HEK293 (cell line): ENCODE data around the gene PARP8.
"Not testable (repeated sequence)": the region's sequence is repeated elsewhere in the genome, so short reads cannot be mapped to it uniquely, and the experiment has no call there.

Experiments used
- CTCF ChIA-PET: fragments of 350-600 bp; formaldehyde crosslinking; extraction: SDS; loops from one replicate; lab custom pipeline; 2021; ENCODE audit warnings: antibody characterized with exemption; lab: Yijun Ruan, JAX
- POLR2A ChIA-PET: fragments of 300-600 bp; formaldehyde crosslinking; extraction: SDS; loops from one replicate; lab custom pipeline; 2020; ENCODE audit warnings: antibody characterized with exemption, inconsistent platforms; lab: Yijun Ruan, JAX
- H3K27ac ChIP-seq: fragments of 200-500 bp; sonication (Bioruptor generic); 2 replicates; pipeline ENCODE4 v1.5.1; 2014; ENCODE audit warnings: low read depth, low read length, control low read depth, inconsistent platforms; ENCODE audit errors: extremely low read depth
- H3K36me3 ChIP-seq, 2 experiments: fragments of 200-500 bp in 1 of 2; sonication (Bioruptor generic) in 1 of 2; 1 replicate in 1 of 2; 2 replicates in 1 of 2; pipeline ENCODE4 v1.5.1; 2014 to 2017; ENCODE audit warnings: inconsistent platforms in 2 of 2, low read length in 2 of 2; ENCODE audit not compliant: control insufficient read depth in 2 of 2, insufficient read depth in 1 of 2
- H3K4me1 ChIP-seq: fragments of 200-500 bp; sonication (Bioruptor generic); 2 replicates; pipeline ENCODE4 v1.5.1; 2014; ENCODE audit warnings: mild to moderate bottlenecking, low read length, inconsistent platforms; ENCODE audit not compliant: control insufficient read depth, insufficient read depth
- H3K4me3 ChIP-seq: 2 replicates; pipeline ENCODE4 v1.5.1; 2011; ENCODE audit warnings: low read depth, mild to moderate bottlenecking, control low read depth, low read length, moderate library complexity
- H3K9me3 ChIP-seq: fragments of 200-500 bp; sonication (Bioruptor generic); 2 replicates; pipeline ENCODE4 v1.5.1; 2014; ENCODE audit warnings: low read depth, low read length, inconsistent platforms; ENCODE audit not compliant: control insufficient read depth, insufficient read depth
- ELK4 ChIP-seq: IDR thresholded peaks from 2 replicates; pipeline ENCODE4 v1.6.1; 2011; ENCODE audit warnings: mild to moderate bottlenecking, low read depth, low read length, borderline replicate concordance
- FEZF1 ChIP-seq: fragments of 450-650 bp; formaldehyde crosslinking; IDR thresholded peaks from 2 replicates; pipeline ENCODE4 v1.5.1; 2016; ENCODE audit warnings: missing biosample characterization, missing genetic modification characterization
- HOXA7 ChIP-seq: sonication (generic); formaldehyde crosslinking; IDR thresholded peaks from 2 replicates; pipeline ENCODE4 v1.8.1; 2022; ENCODE audit warnings: missing genetic modification reagents, borderline replicate concordance
- HOXD13 ChIP-seq: sonication (generic); formaldehyde crosslinking; IDR thresholded peaks from 2 replicates; pipeline ENCODE4 v1.8.0; 2022; ENCODE audit warnings: missing genetic modification reagents, borderline replicate concordance
- INSM2 ChIP-seq: fragments of 450-650 bp; formaldehyde crosslinking; IDR thresholded peaks from 2 replicates; pipeline ENCODE4 v1.5.1; 2016; ENCODE audit warnings: missing biosample characterization, missing genetic modification characterization
- OVOL3 ChIP-seq: fragments of 450-650 bp; formaldehyde crosslinking; IDR thresholded peaks from 2 replicates; pipeline ENCODE4 v1.5.1; 2016; ENCODE audit warnings: missing biosample characterization, missing genetic modification characterization
- SETDB1 ChIP-seq: IDR thresholded peaks from one replicate; pipeline ENCODE4 v1.6.1; 2017; ENCODE audit warnings: mild to moderate bottlenecking, low read length, moderate library complexity, mixed read lengths; ENCODE audit not compliant: insufficient read length
- YY2 ChIP-seq: fragments of 450-650 bp; formaldehyde crosslinking; IDR thresholded peaks from 2 replicates; pipeline ENCODE4 v1.5.1; 2016; ENCODE audit warnings: missing biosample characterization, missing genetic modification characterization
- ZBTB21 ChIP-seq: fragments of 450-650 bp; formaldehyde crosslinking; IDR thresholded peaks from 2 replicates; pipeline ENCODE4 v1.5.1; 2017; ENCODE audit warnings: missing biosample characterization, missing genetic modification characterization
- ZBTB49 ChIP-seq: fragments of 450-650 bp; formaldehyde crosslinking; IDR thresholded peaks from 2 replicates; pipeline ENCODE4 v1.5.1; 2016; ENCODE audit warnings: missing biosample characterization, missing genetic modification characterization, low read depth
- ZNF140 ChIP-seq: fragments of 450-650 bp; formaldehyde crosslinking; IDR thresholded peaks from 2 replicates; pipeline ENCODE4 v1.5.1; 2016; ENCODE audit warnings: missing biosample characterization, missing genetic modification characterization
- ZNF157 ChIP-seq: fragments of 450-650 bp; formaldehyde crosslinking; IDR thresholded peaks from 2 replicates; pipeline ENCODE4 v1.5.1; 2016; ENCODE audit warnings: missing biosample characterization, missing genetic modification characterization
- ZNF24 ChIP-seq: fragments of 450-650 bp; formaldehyde crosslinking; IDR thresholded peaks from 2 replicates; pipeline ENCODE4 v1.5.1; 2016; ENCODE audit warnings: missing biosample characterization, missing genetic modification characterization
- ZNF391 ChIP-seq: fragments of 450-650 bp; formaldehyde crosslinking; IDR thresholded peaks from 2 replicates; pipeline ENCODE4 v1.5.1; 2016; ENCODE audit warnings: low read depth, missing biosample characterization, missing genetic modification characterization, borderline replicate concordance
- ZNF398 ChIP-seq: fragments of 450-650 bp; formaldehyde crosslinking; IDR thresholded peaks from 2 replicates; pipeline ENCODE4 v1.5.1; 2017; ENCODE audit warnings: missing biosample characterization, missing genetic modification characterization
- ZNF416 ChIP-seq: fragments of 450-650 bp; formaldehyde crosslinking; IDR thresholded peaks from 2 replicates; pipeline ENCODE4 v1.5.1; 2016; ENCODE audit warnings: missing biosample characterization, missing genetic modification characterization
- ZNF423 ChIP-seq: fragments of 450-650 bp; formaldehyde crosslinking; IDR thresholded peaks from 2 replicates; pipeline ENCODE4 v1.5.1; 2016; ENCODE audit warnings: missing biosample characterization, missing genetic modification characterization
- ZNF48 ChIP-seq: fragments of 450-650 bp; formaldehyde crosslinking; IDR thresholded peaks from 2 replicates; pipeline ENCODE4 v1.5.1; 2016; ENCODE audit warnings: missing biosample characterization, missing genetic modification characterization
- ZNF513 ChIP-seq: fragments of 450-650 bp; IDR thresholded peaks from 2 replicates; pipeline ENCODE4 v1.5.1; 2018; ENCODE audit warnings: missing biosample characterization, missing genetic modification characterization
- ZNF785 ChIP-seq: fragments of 450-650 bp; formaldehyde crosslinking; IDR thresholded peaks from 2 replicates; pipeline ENCODE4 v1.5.1; 2016; ENCODE audit warnings: missing biosample characterization, missing genetic modification characterization
- ZSCAN23 ChIP-seq: fragments of 450-650 bp; formaldehyde crosslinking; IDR thresholded peaks from 2 replicates; pipeline ENCODE4 v1.5.1; 2016; ENCODE audit warnings: missing biosample characterization, missing genetic modification characterization

Gene PARP8

GRCh38 chr5:50623666-50624065, 42.8 kb upstream of the PARP8 start:
- POLR2A ChIA-PET, result no interaction called here

GRCh38 chr5:50634866-50635265, 31.6 kb upstream of the PARP8 start:
- H3K4me1 ChIP-seq, POLR2A ChIA-PET, H3K36me3 ChIP-seq, H3K9me3 ChIP-seq, H3K27ac ChIP-seq, H3K4me3 ChIP-seq, CTCF ChIA-PET: not testable (repeated sequence)

More at GRCh38 chr5:50623666-50624065, 42.8 kb upstream of the PARP8 start:
- no peak overlapping the region for H3K4me3 ChIP-seq
- CTCF ChIA-PET, result no interaction called here
- H3K36me3 ChIP-seq, result no peaks in the 10 kb centered on the region
- H3K4me1 ChIP-seq, result no peaks in the 10 kb centered on the region
- TF ChIP-seq ZNF785 (tag by site-specific recombination) (no peak), ZNF48 (no peak), ELK4 (no peak), ZNF423 (tag by site-specific recombination) (no peak), ZBTB21 (tag by site-specific recombination) (no peak), ZSCAN23 (tag by site-specific recombination) (no peak), ZNF157 (tag by site-specific recombination) (no peak), INSM2 (tag by site-specific recombination) (no peak), SETDB1 (no peak), ZNF140 (tag by site-specific recombination) (no peak), ZNF416 (tag by site-specific recombination) (no peak), HOXD13 (CRISPR knock-in tag) (no peak), HOXA7 (no peak), FEZF1 (tag by site-specific recombination) (no peak), OVOL3 (tag by site-specific recombination) (no peak)
- H3K27ac ChIP-seq, result no peak overlapping the region
- no peaks in the 10 kb centered on the region for H3K9me3 ChIP-seq

- H3K36me3 ChIP-seq, H3K4me1 ChIP-seq, CTCF ChIA-PET, H3K4me3 ChIP-seq, H3K9me3 ChIP-seq, POLR2A ChIA-PET, H3K27ac ChIP-seq: not testable (repeated sequence)
These were observed 28.9 kb upstream of the PARP8 start for GRCh38 chr5:50637576-50637975.

GRCh38 chr5:50646591-50646990, 19.8 kb upstream of the PARP8 start:
- Histone ChIP-seq H3K4me3 (no peak overlapping the region), H3K9me3 (no peaks in the 10 kb centered on the region), H3K4me1 (peaks cover 16% of the 10 kb centered on the region), H3K27ac (no peak overlapping the region), H3K36me3 (no peaks in the 10 kb centered on the region)
- POLR2A ChIA-PET, result no interaction called here
- CTCF ChIA-PET, result no interaction called here
- TF ChIP-seq ZNF24 (tag by site-specific recombination), result no peak
- no peak for TF ChIP-seq ZBTB49
- no peak for TF ChIP-seq ZNF513 (tag by site-specific recombination)
- no peak for TF ChIP-seq ZNF391 (tag by site-specific recombination)
- TF ChIP-seq YY2 (tag by site-specific recombination), result no peak
- no peak for TF ChIP-seq ZNF398 (tag by site-specific recombination)
